Eye (tissue), 1 donor: ENCODE measurements around the gene ACOT7.

Experiments
- DNase-seq: peaks from one replicate; pipeline ENCODE4 v3.0.0-alpha.2; 2015

Gene ACOT7

GRCh38 chr1:6424000-6424565, 30.5 kb upstream of the ACOT7 start:
- no peak for DNase-seq

GRCh38 chr1:6423321-6423999, 29.9 kb upstream of the ACOT7 start:
- peak; percentile 71 for DNase-seq

- no peak for DNase-seq
These were observed 27.7 kb upstream of the ACOT7 start for GRCh38 chr1:6421266-6421665.

GRCh38 chr1:6420454-6421042, 27.0 kb upstream of the ACOT7 start:
- DNase-seq = peak; percentile 53

GRCh38 chr1:6419804-6420453, 26.4 kb upstream of the ACOT7 start, which contains the start of gene HES2:
TSS of gene HES2 (minus strand) at chr1:6419919. CDS start at chr1:6419820, 99 bp downstream.
- peak; percentile 54 for DNase-seq

GRCh38 chr1:6419397-6419803, 25.8 kb upstream of the ACOT7 start:
- DNase-seq = peak; percentile 60

- peak; percentile 46 for DNase-seq
These were observed 25.3 kb upstream of the ACOT7 start for GRCh38 chr1:6418668-6419396.

GRCh38 chr1:6417961-6418667, 24.5 kb upstream of the ACOT7 start:
- no peak for DNase-seq

- DNase-seq = no peak
These were observed 23.3 kb upstream of the ACOT7 start for GRCh38 chr1:6416906-6417305.

GRCh38 chr1:6416295-6416656, 22.7 kb upstream of the ACOT7 start:
- DNase-seq = no peak

- no peak for DNase-seq
These were observed 21.5 kb upstream of the ACOT7 start for GRCh38 chr1:6414881-6415626.

- DNase-seq = peak; percentile 69
These were observed 20.9 kb upstream of the ACOT7 start for GRCh38 chr1:6414443-6414844.

- no peak for DNase-seq
These were observed 19.3 kb upstream of the ACOT7 start for GRCh38 chr1:6412896-6413295.

- no peak for DNase-seq
These were observed 16.8 kb upstream of the ACOT7 start for GRCh38 chr1:6410248-6410893.

GRCh38 chr1:6409733-6410132, 16.2 kb upstream of the ACOT7 start:
- DNase-seq = no peak

GRCh38 chr1:6409053-6409452, 15.5 kb upstream of the ACOT7 start:
- no peak for DNase-seq

GRCh38 chr1:6408023-6408422, 14.5 kb upstream of the ACOT7 start:
- no peak for DNase-seq

- DNase-seq = no peak
These were observed 8.1 kb upstream of the ACOT7 start for GRCh38 chr1:6401673-6402072.

- no peak for DNase-seq
These were observed 5.7 kb upstream of the ACOT7 start for GRCh38 chr1:6399294-6399693.

GRCh38 chr1:6397844-6398441, 4.4 kb upstream of the ACOT7 start:
- no peak for DNase-seq

- no peak for DNase-seq
These were observed 3.4 kb upstream of the ACOT7 start for GRCh38 chr1:6396998-6397397.
